Mucosa of rectum (tissue), 2 donors: ENCODE measurements around the gene FARP1.
A peak's percentile ranks its signal among the peaks of the same experiment; 100 is the strongest.

Experiments used
- H3K27ac ChIP-seq, 2 donors: one replicate each; pipeline ENCODE4 v1.7.0; 2013; ENCODE audit warnings: inconsistent platforms in 2 of 2, low read depth in 2 of 2, low read length in 2 of 2
- H3K27me3 ChIP-seq, 2 donors: one replicate each; pipeline ENCODE4 v1.7.0; 2013; ENCODE audit warnings: low read length in 2 of 2; ENCODE audit not compliant: control insufficient read depth in 2 of 2, insufficient read depth in 2 of 2
- H3K36me3 ChIP-seq, 2 donors: one replicate each; pipeline ENCODE4 v1.7.0; 2013; ENCODE audit warnings: low read length in 2 of 2; ENCODE audit not compliant: control insufficient read depth in 2 of 2, insufficient read depth in 2 of 2
- H3K4me1 ChIP-seq, 2 donors: one replicate each; pipeline ENCODE4 v1.7.0; 2013; ENCODE audit warnings: low read length in 2 of 2, mild to moderate bottlenecking in 1 of 2; ENCODE audit not compliant: control insufficient read depth in 2 of 2, insufficient read depth in 2 of 2
- H3K4me3 ChIP-seq, 2 donors: one replicate each; pipeline ENCODE4 v1.7.0; 2013; ENCODE audit warnings: low read length in 2 of 2
- H3K9ac ChIP-seq, 2 donors: one replicate each; pipeline ENCODE4 v1.7.0; 2013; ENCODE audit warnings: low read length in 2 of 2, low read depth in 1 of 2, mild to moderate bottlenecking in 1 of 2
- H3K9me3 ChIP-seq, 2 donors: one replicate each; pipeline ENCODE4 v1.7.0; 2013; ENCODE audit warnings: low read length in 2 of 2; ENCODE audit not compliant: control insufficient read depth in 2 of 2
- donor health status: healthy.
- donor health status: Normal muscosa, but diverticular disease.

FARP1 gene

GRCh38 chr13:98447130-98447529 lies 304.2 kb downstream of the FARP1 start:
- Histone ChIP-seq H3K36me3 (peaks cover 30 to 33% of the 10 kb centered on the region in 2 donors), H3K4me3 (no peak overlapping the region), H3K4me1 (peaks cover 6 to 7% of the 10 kb centered on the region in 2 donors), H3K9ac (no peak overlapping the region), H3K9me3 (no peaks in the 10 kb centered on the region), H3K27ac (no peak overlapping the region), H3K27me3 (no peaks in the 10 kb centered on the region)

GRCh38 chr13:98447881-98448641 lies 305.2 kb downstream of the FARP1 start:
- Histone ChIP-seq H3K27ac (no peak overlapping the region), H3K27me3 (no peaks in the 10 kb centered on the region), H3K9me3 (no peaks in the 10 kb centered on the region), H3K4me1 (peaks cover 6 to 7% of the 10 kb centered on the region in 2 donors), H3K4me3 (no peak overlapping the region), H3K36me3 (peaks cover 30 to 41% of the 10 kb centered on the region in 2 donors), H3K9ac (no peak overlapping the region)

DNA sequence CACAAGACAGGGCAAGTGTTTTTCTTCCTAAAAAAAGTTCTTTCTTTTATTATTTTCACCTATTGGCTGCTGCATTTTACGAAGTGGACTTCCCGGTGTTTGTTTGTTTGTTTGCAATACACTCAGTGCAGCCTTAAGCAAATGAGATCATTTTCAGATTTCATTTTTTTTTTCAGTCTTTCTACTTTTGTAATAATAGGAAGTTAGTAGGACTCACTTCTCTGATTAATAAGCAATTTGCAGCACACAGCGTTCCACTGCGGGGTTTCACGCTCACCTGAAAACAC lies 305.7 kb downstream of the FARP1 start:
- no peak overlapping the region for H3K27ac ChIP-seq
- no peaks in the 10 kb centered on the region for H3K9me3 ChIP-seq
- no peaks in the 10 kb centered on the region for H3K27me3 ChIP-seq
- no peak overlapping the region for H3K9ac ChIP-seq
- peaks cover 6 to 7% of the 10 kb centered on the region in 2 donors for H3K4me1 ChIP-seq
- H3K36me3 ChIP-seq = peaks cover 33 to 45% of the 10 kb centered on the region in 2 donors
- no peak overlapping the region for H3K4me3 ChIP-seq

- H3K4me1 ChIP-seq = peaks cover 6 to 7% of the 10 kb centered on the region in 2 donors
- H3K36me3 ChIP-seq = peaks cover 33 to 48% of the 10 kb centered on the region in 2 donors
Measured at GRCh38 chr13:98449273-98449672, 306.4 kb downstream of the FARP1 start.

DNA sequence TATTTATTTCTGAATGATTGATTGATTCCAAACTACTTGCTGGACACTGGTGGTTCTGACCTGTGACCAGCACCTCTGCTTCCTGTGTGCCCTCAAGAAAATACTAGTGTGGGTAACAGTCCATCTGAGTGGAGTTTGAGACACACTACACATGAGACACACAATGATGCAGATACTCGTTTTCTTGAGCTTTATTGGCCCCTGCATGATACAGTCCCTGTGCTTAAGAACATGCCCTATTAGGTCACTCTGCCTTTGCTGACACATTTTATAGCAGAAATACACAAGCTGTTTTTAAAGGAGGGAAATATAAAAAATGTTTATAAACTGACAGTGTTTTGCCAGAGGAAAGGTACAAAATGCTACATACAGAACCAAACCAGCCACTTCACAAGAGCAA lies 307.1 kb downstream of the FARP1 start:
- Histone ChIP-seq H3K4me1 (peaks cover 3 to 11% of the 10 kb centered on the region in 2 donors), H3K9me3 (no peaks in the 10 kb centered on the region), H3K27ac (peak overlapping the region in 1 of 2 donors; percentile 56), H3K9ac (no peak overlapping the region), H3K4me3 (no peak overlapping the region), H3K27me3 (no peaks in the 10 kb centered on the region), H3K36me3 (peaks cover 33 to 55% of the 10 kb centered on the region in 2 donors)

More at GRCh38 chr13:98449273-98449672, 306.4 kb downstream of the FARP1 start:
- Histone ChIP-seq H3K27me3 (no peaks in the 10 kb centered on the region), H3K9me3 (no peaks in the 10 kb centered on the region), H3K27ac (peak overlapping the region in 1 of 2 donors; percentile 50), H3K9ac (no peak overlapping the region), H3K4me3 (no peak overlapping the region)

GRCh38 chr13:98450539-98451111 lies 307.7 kb downstream of the FARP1 start:
- Histone ChIP-seq H3K4me3 (no peak overlapping the region), H3K27me3 (no peaks in the 10 kb centered on the region), H3K27ac (peak overlapping the region in 1 of 2 donors; percentile 56)

DNA sequence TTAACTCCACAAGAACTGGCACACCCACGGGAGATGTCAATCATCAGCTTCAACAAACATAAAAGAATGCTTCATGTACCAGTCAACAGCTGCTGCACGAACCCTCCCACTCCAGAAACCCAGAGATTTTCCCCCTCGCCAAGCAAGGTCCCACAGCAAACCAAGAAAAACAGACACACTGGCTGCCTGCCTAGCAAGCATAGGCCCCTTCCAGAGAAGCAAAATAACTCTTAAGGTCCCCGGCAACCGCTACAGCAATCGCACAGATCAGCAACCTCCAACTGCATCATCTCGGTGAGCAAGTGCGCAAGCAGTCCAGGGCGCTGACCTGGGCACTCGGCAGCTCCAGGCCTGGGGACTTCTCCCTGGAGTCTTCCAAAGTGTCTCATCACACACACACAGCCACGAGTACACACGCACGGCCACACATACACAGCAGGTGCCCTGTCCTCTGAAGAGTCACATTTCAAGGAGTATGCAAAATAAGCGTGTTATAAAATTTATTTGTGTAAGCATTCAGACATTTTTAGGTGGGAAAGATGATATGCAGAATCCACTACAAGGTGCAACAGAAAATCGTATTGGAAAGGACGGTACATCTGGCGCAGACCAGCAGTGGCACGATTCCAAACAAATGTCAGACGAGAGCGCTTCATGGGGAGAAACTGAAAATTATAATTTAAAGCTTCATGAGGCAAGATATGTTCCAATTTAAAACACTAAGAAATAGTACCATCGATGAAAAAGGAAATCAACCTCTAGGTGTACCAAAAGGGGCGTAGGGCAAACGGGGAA lies 309.0 kb downstream of the FARP1 start:
- peaks cover 0 to 7% of the 10 kb centered on the region in 2 donors for H3K4me1 ChIP-seq
- no peaks in the 10 kb centered on the region for H3K27me3 ChIP-seq
- H3K4me3 ChIP-seq = no peak overlapping the region
- H3K27ac ChIP-seq = no peak overlapping the region
- H3K9me3 ChIP-seq = no peaks in the 10 kb centered on the region
- H3K9ac ChIP-seq = no peak overlapping the region
- H3K36me3 ChIP-seq = peaks cover 38 to 67% of the 10 kb centered on the region in 2 donors

More at GRCh38 chr13:98450539-98451111, 307.7 kb downstream of the FARP1 start:
- H3K9ac ChIP-seq = no peak overlapping the region
- peaks cover under 1 to 8% of the 10 kb centered on the region in 2 donors for H3K4me1 ChIP-seq
- peaks cover 33 to 59% of the 10 kb centered on the region in 2 donors for H3K36me3 ChIP-seq
- H3K9me3 ChIP-seq = no peaks in the 10 kb centered on the region

DNA sequence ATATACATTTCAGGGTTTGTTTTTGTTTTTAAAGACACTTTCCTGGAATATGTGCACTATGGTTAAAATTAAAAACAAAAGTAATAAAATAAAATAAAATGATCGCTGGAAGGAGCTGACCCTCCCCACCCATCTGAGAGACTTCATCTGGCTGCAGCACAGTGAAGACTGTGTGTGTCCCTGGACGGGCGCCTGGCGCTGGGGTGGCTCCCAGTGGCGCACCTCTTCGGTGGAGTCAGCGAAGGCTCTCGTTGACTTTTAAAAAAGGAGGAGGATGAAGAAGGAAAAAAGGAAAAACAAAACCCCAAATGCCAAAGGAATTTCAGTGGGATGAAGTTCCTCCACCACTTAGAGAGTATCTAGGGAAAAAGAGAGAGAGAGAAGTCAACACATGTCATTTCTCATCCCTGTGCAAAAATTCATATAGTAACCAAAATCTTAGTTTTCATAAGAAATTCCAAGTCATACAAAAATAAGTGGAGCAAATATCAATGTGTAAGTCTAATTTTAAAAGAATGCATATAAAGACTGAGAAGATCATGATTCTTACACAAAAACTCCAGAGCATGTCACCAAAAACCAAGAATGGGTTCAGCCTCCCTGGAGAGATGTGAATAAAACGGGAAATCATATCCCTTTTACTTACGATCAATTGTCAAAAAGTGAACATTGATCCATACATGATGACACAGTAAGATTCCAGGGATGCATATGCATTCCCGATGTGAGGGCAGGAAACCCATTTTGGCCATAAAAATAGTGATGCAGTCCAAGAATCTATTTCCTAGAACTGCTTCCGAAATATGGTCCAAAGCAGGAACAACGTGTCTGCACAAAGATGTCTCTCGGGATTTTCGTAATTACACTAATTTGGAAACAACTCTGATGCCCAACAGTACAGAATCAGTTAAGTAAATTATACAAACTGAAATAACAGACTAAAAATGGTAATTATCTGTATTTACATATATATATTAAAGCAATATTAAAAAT lies 310.3 kb downstream of the FARP1 start:
- H3K27ac ChIP-seq = no peak overlapping the region
- H3K36me3 ChIP-seq = peaks cover 33 to 71% of the 10 kb centered on the region in 2 donors
- peaks cover 0 to 7% of the 10 kb centered on the region in 2 donors for H3K4me1 ChIP-seq

GRCh38 chr13:98454389-98454881 lies 311.5 kb downstream of the FARP1 start:
- H3K4me3 ChIP-seq = no peak overlapping the region
- H3K4me1 ChIP-seq = peaks cover 0 to 7% of the 10 kb centered on the region in 2 donors
- peaks cover 33 to 70% of the 10 kb centered on the region in 2 donors for H3K36me3 ChIP-seq
- no peaks in the 10 kb centered on the region for H3K27me3 ChIP-seq
- H3K9ac ChIP-seq = no peak overlapping the region
- H3K9me3 ChIP-seq = no peaks in the 10 kb centered on the region
- peak overlapping the region; percentile 34 to 59 for H3K27ac ChIP-seq

More for the DNA sequence above, 310.3 kb downstream of the FARP1 start:
- Histone ChIP-seq H3K4me3 (no peak overlapping the region), H3K9ac (no peak overlapping the region), H3K27me3 (no peaks in the 10 kb centered on the region), H3K9me3 (no peaks in the 10 kb centered on the region)
